HepG2 (cell line): ENCODE measurements around the gene SKIC2. TPM values are rescaled to one million over a fixed set of nuclear protein-coding genes. Genes with fewer than 3 reads are reported as not detected.
A peak's percentile ranks its signal among the peaks of the same experiment; 100 is the strongest.

Source experiments
- CC2D1A ChIP-seq: sonication (generic); formaldehyde crosslinking; IDR thresholded peaks from 2 replicates; pipeline ENCODE4 v1.8.1; 2023; ENCODE audit warnings: mild to moderate bottlenecking, missing genetic modification reagents
- ERF ChIP-seq: IDR thresholded peaks from 2 replicates; pipeline ENCODE4 v1.6.1; 2018; ENCODE audit warnings: missing biosample characterization, missing genetic modification reagents
- NPAS2 ChIP-seq: sonication (generic); formaldehyde crosslinking; IDR thresholded peaks from 2 replicates; pipeline ENCODE4 v1.8.0; 2022; ENCODE audit warnings: mild to moderate bottlenecking, missing genetic modification reagents, borderline replicate concordance
- PHF21A ChIP-seq: sonication (generic); formaldehyde crosslinking; IDR thresholded peaks from 2 replicates; pipeline ENCODE4 v1.5.0; 2020; ENCODE audit warnings: mild to moderate bottlenecking, missing genetic modification reagents
- PITX1 ChIP-seq: sonication (generic); formaldehyde crosslinking; IDR thresholded peaks from 2 replicates; pipeline ENCODE4 v1.5.1; 2020; ENCODE audit warnings: mild to moderate bottlenecking, missing genetic modification reagents
- RARA ChIP-seq: IDR thresholded peaks from 2 replicates; pipeline ENCODE4 v1.6.1; 2016; ENCODE audit warnings: missing genetic modification reagents, missing compliant biosample characterization
- RNF2 ChIP-seq: fragments of 450-650 bp; conservative IDR thresholded peaks from 2 replicates; pipeline ENCODE4 v1.6.1; 2016; ENCODE audit warnings: low read depth
- TFDP1 ChIP-seq: IDR thresholded peaks from 2 replicates; pipeline ENCODE4 v1.6.1; 2016; ENCODE audit warnings: missing compliant biosample characterization, missing genetic modification reagents, borderline replicate concordance
- ZKSCAN1 ChIP-seq: fragments of 150-350 bp; IDR thresholded peaks from 2 replicates; pipeline ENCODE4 v1.6.1; 2014; ENCODE audit warnings: low read length
- ZNF772 ChIP-seq: sonication (generic); formaldehyde crosslinking; IDR thresholded peaks from 2 replicates; pipeline ENCODE4 v1.5.0; 2020; ENCODE audit warnings: mild to moderate bottlenecking, missing genetic modification reagents
- polyA plus RNA-seq, 8 experiments: library from polyadenylated mRNA; depleted of rRNA in 3 of 8; stranded (reverse) in 7 of 8; unstranded in 1 of 8; fragments of >200 nt; fragmentation: Illumina TruSeq in 4 of 8; extraction: Trizol in 4 of 8; gene quantifications; 2 replicates each; pipeline versions ENCODE4 v1.2.1 to v1.2.3, GENCODE V29; 2011 to 2016; ENCODE audit warnings: low read depth in 4 of 8, missing spikeins in 1 of 8, mixed read lengths in 1 of 8; ENCODE audit not compliant: insufficient read depth in 1 of 8
- total RNA-seq, 5 experiments: library from RNA; depleted of rRNA; stranded (reverse); fragments of >200 nt; fragmentation: Illumina TruSeq; extraction: Trizol; gene quantifications; 2 replicates each; pipeline ENCODE4 v1.2.3, GENCODE V29; 2016; ENCODE audit warnings: low read depth in 1 of 5
- TF ChIP-seq, protein P1 (sequence below): sonication (generic); formaldehyde crosslinking; IDR thresholded peaks from 2 replicates; pipeline ENCODE4 v1.4.0; 2020; ENCODE audit warnings: mild to moderate bottlenecking, missing genetic modification reagents
- TF ChIP-seq, protein P2 (sequence below): sonication (generic); formaldehyde crosslinking; IDR thresholded peaks from 2 replicates; pipeline ENCODE4 v1.9.0; 2021; ENCODE audit warnings: mild to moderate bottlenecking, missing genetic modification reagents
- TF ChIP-seq, protein P3 (sequence below): sonication (generic); formaldehyde crosslinking; IDR thresholded peaks from 2 replicates; pipeline ENCODE4 v1.4.0; 2020; ENCODE audit warnings: mild to moderate bottlenecking, missing genetic modification reagents, borderline replicate concordance

Gene SKIC2
- total and polyA plus RNA-seq, 2 of the 13 experiments (the other 11 are each of a cell fraction or from before 2014, with no cell fraction given) = 67.1 to 68.4 TPM

DNA sequence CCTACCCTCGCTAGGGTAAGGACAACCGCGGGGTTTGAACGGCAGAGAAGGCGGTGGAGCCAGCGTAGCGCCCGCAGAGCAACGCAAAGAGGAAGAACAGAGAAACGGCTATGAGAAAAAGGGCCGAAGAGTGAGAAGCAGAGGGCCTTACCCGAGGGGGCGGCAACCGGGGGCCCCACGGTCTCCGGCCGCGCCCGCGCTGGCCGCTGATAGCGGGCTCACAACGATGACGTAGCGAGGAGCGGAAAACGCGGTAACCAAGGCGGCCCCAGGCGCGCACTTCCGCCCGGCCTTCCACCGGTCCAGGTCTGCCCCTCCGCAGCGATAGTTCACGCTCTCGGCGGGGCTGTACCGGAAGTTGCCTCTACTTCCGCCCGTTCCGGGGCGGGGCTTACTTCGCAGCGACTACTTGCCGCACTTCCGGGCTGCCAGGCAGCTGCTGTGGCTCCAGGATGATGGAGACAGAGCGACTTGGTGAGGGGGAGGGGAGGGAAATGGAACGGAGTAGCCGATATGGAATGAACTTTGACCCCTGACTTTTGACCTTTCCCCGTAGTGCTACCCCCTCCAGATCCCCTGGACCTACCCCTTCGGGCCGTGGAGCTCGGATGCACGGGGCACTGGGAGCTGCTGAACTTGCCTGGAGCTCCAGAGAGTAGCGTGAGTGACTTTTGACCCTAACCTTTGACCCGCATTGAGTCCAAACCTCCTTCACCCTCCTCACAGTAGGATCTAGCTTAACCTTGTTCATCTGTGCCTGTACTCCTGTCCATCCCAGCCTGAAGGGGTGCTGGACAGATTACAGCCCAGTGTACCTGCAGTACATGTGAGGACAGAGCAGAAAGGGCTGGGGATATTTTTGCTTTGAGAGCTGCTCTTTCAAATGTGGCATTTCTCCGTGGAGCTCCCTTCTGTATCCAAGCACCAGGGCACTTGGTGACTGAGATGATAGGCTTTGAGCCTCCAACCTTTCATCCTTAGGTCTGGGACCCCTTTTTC is at the start of gene SKIC2, which contains the start of gene NELFE (continued):
- TF ChIP-seq, protein P1, sequence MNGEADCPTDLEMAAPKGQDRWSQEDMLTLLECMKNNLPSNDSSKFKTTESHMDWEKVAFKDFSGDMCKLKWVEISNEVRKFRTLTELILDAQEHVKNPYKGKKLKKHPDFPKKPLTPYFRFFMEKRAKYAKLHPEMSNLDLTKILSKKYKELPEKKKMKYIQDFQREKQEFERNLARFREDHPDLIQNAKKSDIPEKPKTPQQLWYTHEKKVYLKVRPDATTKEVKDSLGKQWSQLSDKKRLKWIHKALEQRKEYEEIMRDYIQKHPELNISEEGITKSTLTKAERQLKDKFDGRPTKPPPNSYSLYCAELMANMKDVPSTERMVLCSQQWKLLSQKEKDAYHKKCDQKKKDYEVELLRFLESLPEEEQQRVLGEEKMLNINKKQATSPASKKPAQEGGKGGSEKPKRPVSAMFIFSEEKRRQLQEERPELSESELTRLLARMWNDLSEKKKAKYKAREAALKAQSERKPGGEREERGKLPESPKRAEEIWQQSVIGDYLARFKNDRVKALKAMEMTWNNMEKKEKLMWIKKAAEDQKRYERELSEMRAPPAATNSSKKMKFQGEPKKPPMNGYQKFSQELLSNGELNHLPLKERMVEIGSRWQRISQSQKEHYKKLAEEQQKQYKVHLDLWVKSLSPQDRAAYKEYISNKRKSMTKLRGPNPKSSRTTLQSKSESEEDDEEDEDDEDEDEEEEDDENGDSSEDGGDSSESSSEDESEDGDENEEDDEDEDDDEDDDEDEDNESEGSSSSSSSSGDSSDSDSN (CRISPR knock-in tag) = peak; percentile 70; the same call in 1 of the 2 replicates
- TF ChIP-seq ZNF772 (CRISPR knock-in tag) = peak; percentile 92; the same call in 1 of the 2 replicates
- peak; percentile 96 for TF ChIP-seq ERF (CRISPR knock-in tag)
- TF ChIP-seq ZKSCAN1 = no peak
- TF ChIP-seq CC2D1A (CRISPR knock-in tag) = no peak
- TF ChIP-seq PITX1 = peak; percentile 89; the same call in 1 of the 2 replicates
- peak; percentile 82; the same call in 1 of the 2 replicates for TF ChIP-seq TFDP1 (CRISPR knock-in tag)
- TF ChIP-seq NPAS2 (CRISPR knock-in tag) = no peak
- TF ChIP-seq RARA (CRISPR knock-in tag) = no peak
- TF ChIP-seq, protein P2, sequence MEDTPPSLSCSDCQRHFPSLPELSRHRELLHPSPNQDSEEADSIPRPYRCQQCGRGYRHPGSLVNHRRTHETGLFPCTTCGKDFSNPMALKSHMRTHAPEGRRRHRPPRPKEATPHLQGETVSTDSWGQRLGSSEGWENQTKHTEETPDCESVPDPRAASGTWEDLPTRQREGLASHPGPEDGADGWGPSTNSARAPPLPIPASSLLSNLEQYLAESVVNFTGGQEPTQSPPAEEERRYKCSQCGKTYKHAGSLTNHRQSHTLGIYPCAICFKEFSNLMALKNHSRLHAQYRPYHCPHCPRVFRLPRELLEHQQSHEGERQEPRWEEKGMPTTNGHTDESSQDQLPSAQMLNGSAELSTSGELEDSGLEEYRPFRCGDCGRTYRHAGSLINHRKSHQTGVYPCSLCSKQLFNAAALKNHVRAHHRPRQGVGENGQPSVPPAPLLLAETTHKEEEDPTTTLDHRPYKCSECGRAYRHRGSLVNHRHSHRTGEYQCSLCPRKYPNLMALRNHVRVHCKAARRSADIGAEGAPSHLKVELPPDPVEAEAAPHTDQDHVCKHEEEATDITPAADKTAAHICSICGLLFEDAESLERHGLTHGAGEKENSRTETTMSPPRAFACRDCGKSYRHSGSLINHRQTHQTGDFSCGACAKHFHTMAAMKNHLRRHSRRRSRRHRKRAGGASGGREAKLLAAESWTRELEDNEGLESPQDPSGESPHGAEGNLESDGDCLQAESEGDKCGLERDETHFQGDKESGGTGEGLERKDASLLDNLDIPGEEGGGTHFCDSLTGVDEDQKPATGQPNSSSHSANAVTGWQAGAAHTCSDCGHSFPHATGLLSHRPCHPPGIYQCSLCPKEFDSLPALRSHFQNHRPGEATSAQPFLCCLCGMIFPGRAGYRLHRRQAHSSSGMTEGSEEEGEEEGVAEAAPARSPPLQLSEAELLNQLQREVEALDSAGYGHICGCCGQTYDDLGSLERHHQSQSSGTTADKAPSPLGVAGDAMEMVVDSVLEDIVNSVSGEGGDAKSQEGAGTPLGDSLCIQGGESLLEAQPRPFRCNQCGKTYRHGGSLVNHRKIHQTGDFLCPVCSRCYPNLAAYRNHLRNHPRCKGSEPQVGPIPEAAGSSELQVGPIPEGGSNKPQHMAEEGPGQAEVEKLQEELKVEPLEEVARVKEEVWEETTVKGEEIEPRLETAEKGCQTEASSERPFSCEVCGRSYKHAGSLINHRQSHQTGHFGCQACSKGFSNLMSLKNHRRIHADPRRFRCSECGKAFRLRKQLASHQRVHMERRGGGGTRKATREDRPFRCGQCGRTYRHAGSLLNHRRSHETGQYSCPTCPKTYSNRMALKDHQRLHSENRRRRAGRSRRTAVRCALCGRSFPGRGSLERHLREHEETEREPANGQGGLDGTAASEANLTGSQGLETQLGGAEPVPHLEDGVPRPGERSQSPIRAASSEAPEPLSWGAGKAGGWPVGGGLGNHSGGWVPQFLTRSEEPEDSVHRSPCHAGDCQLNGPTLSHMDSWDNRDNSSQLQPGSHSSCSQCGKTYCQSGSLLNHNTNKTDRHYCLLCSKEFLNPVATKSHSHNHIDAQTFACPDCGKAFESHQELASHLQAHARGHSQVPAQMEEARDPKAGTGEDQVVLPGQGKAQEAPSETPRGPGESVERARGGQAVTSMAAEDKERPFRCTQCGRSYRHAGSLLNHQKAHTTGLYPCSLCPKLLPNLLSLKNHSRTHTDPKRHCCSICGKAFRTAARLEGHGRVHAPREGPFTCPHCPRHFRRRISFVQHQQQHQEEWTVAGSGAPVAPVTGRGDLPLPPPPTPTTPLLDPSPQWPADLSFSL = no peak
- peak; percentile 78 for TF ChIP-seq PHF21A (CRISPR knock-in tag)
- no peak for TF ChIP-seq RNF2
- TF ChIP-seq, protein P3, sequence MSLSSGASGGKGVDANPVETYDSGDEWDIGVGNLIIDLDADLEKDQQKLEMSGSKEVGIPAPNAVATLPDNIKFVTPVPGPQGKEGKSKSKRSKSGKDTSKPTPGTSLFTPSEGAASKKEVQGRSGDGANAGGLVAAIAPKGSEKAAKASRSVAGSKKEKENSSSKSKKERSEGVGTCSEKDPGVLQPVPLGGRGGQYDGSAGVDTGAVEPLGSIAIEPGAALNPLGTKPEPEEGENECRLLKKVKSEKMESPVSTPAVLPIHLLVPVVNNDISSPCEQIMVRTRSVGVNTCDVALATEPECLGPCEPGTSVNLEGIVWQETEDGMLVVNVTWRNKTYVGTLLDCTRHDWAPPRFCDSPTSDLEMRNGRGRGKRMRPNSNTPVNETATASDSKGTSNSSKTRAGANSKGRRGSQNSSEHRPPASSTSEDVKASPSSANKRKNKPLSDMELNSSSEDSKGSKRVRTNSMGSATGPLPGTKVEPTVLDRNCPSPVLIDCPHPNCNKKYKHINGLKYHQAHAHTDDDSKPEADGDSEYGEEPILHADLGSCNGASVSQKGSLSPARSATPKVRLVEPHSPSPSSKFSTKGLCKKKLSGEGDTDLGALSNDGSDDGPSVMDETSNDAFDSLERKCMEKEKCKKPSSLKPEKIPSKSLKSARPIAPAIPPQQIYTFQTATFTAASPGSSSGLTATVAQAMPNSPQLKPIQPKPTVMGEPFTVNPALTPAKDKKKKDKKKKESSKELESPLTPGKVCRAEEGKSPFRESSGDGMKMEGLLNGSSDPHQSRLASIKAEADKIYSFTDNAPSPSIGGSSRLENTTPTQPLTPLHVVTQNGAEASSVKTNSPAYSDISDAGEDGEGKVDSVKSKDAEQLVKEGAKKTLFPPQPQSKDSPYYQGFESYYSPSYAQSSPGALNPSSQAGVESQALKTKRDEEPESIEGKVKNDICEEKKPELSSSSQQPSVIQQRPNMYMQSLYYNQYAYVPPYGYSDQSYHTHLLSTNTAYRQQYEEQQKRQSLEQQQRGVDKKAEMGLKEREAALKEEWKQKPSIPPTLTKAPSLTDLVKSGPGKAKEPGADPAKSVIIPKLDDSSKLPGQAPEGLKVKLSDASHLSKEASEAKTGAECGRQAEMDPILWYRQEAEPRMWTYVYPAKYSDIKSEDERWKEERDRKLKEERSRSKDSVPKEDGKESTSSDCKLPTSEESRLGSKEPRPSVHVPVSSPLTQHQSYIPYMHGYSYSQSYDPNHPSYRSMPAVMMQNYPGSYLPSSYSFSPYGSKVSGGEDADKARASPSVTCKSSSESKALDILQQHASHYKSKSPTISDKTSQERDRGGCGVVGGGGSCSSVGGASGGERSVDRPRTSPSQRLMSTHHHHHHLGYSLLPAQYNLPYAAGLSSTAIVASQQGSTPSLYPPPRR (CRISPR knock-in tag) = peak; percentile 58
